ENCODE results near the gene TAF3.

The TAF3 gene

DNA sequence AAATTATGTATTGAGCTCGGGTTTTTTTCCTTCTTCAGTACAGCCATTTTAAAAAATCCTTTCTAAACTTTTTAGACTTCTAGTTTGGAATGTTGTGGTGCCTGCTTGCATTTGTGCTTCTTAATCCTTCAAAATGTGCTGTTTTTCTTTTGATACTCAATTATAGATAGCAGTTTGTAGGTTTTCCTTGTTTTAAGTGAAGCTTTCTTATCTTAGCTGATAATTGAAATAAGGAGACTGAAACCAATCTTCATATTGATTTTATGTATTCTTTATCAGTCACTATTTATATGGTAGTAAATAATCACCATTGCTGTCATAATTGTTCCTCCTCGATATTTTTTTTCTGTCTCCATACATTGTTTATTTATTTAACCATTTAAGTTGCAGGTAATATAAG lies 56.6 kb downstream of the TAF3 start:
- DNase-seq (ENCODE audit: low spot score) = no peak
- H3K4me3 ChIP-seq = no peak overlapping the region
- TF ChIP-seq, protein P1, sequence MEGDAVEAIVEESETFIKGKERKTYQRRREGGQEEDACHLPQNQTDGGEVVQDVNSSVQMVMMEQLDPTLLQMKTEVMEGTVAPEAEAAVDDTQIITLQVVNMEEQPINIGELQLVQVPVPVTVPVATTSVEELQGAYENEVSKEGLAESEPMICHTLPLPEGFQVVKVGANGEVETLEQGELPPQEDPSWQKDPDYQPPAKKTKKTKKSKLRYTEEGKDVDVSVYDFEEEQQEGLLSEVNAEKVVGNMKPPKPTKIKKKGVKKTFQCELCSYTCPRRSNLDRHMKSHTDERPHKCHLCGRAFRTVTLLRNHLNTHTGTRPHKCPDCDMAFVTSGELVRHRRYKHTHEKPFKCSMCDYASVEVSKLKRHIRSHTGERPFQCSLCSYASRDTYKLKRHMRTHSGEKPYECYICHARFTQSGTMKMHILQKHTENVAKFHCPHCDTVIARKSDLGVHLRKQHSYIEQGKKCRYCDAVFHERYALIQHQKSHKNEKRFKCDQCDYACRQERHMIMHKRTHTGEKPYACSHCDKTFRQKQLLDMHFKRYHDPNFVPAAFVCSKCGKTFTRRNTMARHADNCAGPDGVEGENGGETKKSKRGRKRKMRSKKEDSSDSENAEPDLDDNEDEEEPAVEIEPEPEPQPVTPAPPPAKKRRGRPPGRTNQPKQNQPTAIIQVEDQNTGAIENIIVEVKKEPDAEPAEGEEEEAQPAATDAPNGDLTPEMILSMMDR (IDR thresholded peaks at IDR 0.05) = no peak
- H3K27ac ChIP-seq = no peak overlapping the region

DNA sequence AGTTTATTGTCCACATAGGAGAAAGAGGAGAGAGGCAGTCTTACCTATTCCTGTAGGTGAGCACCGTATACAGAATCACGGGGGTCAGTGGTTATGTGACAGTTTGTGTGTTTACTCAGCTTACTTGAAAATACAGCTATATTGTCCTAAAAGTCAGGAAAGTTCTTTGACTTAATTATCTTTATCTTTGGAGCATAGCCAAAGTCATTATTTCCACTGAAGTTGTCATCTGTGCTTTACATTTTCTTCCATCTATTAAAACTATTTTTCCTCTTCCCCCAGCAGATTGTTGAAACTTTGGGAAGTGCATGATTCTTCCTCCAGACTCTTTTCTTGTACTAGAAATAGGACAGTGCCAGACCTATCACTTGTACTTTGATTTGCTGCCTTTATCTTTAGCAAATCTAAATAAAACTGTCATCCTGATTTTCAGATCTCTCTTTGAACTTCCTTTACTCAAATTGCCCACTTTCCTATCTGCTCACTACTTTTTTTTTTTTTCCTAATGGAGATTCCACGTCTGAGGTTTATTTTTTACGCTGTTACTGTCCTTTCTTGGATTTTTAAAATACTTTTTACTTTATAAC lies 58.3 kb downstream of the TAF3 start:
- H3K4me3 ChIP-seq = no peak overlapping the region
- TF ChIP-seq, protein P1 (IDR thresholded peaks at IDR 0.05) = no peak
- DNase-seq (ENCODE audit: low spot score) = no peak

DNA sequence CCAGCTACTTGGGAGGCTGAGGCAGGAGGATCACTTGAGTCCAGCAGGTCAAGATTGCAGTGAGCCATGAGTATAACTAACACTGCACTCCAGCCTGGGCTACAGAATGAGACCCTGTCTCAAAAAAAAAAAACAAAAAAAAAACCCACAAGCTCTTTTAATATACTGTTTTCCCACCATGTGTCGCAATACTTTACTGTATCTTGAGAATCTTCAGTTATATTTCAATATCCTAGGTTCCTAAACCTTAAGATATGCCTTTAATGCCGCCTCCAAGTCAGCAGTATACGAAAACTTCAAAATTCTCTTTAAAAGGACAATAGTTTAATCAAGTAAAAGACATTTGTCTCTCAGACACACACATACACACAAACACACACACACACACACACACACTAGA lies 62.8 kb downstream of the TAF3 start:
- no peak for DNase-seq (ENCODE audit: low spot score)
- TF ChIP-seq, protein P1 (IDR thresholded peaks at IDR 0.05) = no peak
- Histone ChIP-seq H3K4me3 (no peak overlapping the region), H3K27ac (no peak overlapping the region)

More for the DNA sequence above, 58.3 kb downstream of the TAF3 start:
- no peak overlapping the region for H3K27ac ChIP-seq

DNA sequence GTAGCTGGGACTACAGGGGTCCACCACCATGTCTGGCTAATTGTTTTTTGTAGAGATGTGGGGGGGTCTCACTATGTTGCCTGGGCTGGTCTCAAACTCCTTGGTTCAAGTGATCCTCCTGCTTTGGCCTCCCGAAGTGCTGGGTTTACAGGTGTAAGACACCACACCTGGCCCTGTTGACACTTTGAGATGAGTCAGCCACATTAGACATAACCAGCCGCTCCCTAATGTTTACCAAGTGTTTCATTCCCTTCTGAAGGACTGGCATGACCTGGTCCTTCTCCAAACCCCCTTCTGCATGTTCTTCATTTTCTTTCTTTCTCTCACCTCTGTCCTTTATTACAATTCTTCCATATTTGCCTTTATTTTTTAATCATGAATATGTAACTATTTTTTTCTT lies 67.8 kb downstream of the TAF3 start:
- no peak for DNase-seq (ENCODE audit: low spot score)
- Histone ChIP-seq H3K27ac (no peak overlapping the region), H3K4me3 (no peak overlapping the region)
- TF ChIP-seq, protein P1 (IDR thresholded peaks at IDR 0.05) = no peak

DNA sequence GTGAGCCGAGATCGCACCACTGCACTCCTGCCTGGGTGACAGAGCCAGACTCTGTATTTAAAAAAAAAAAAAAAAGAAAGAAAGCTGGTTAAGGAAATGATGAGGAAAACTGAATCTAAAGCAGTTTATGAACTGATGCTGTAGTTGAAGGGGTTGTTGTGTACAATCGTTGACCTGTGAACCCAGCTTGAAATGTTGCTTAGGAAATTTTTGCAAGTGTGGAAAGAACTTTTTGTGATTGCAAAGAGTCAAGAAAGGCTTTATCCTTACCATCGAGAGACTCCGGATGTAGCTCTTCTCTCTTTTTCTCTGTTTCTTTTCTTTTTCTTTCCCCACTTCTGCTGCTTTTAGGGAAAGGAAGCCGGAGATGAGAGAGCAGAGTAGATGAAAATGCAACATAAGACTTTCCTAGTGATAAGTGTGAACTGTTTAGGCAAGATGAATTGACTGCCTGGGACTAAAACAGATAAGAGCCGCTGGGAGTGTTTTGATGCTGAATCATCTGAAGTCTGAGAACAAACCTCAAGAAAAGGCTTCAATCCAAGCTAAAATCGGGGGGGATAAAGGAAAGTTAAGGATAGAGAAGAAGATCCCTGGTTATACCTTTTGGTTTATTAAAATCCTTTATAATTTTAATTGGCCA lies 69.0 kb downstream of the TAF3 start:
- no peak for DNase-seq (ENCODE audit: low spot score)
- Histone ChIP-seq H3K4me3 (no peak overlapping the region), H3K27ac (no peak overlapping the region)
- TF ChIP-seq, protein P1 (IDR thresholded peaks at IDR 0.05) = no peak

DNA sequence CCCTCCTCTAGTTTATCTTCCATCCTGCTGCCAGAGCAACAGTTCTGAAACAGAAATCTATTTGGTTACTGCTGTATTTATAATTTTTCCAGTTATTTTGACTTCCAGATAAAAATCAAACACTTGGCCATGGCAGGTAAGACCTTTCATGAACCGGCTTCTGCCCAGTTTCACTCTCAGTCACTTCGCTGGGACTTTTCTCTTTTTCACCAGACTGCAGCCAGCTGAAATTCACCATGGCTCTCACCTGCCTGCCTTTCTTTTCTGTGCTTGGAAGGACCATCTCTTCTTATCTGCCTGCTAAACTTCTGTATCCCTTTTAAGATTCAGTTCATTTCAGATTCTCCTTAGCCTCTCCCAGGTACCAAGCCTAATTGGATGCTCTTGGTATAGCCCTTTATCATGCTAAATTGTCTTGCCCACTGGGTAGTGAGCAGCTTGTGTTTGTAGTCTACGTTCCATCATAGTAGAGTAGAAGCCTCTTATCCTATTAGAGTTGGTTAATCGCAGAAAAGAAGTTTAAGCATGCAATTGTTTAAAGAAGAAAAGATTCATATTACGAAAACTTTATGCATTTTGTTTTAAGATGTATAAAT lies 71.7 kb downstream of the TAF3 start:
- no peak for DNase-seq (ENCODE audit: low spot score)
- TF ChIP-seq, protein P1 (IDR thresholded peaks at IDR 0.05) = no peak
- Histone ChIP-seq H3K27ac (no peak overlapping the region), H3K4me3 (no peak overlapping the region)

DNA sequence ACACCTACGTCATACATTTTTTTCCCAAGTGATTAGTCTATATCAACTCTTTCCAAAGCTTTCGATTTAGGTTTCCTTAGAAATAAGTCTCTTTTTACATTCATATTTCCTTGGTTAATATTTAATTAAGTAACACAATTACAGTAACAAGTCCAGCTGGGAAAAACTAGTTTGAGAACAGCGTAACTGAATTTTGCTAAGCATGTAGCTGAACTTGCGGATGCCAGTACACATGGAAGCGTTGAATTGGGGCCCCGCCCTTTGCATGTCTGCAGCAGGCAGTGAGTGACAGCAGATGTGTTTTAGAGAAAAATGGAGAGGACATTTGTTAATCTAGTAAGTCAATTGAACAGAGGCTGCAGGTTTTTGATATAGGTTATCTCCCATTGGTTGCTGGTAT lies 72.5 kb downstream of the TAF3 start:
- DNase-seq (ENCODE audit: low spot score) = no peak
- TF ChIP-seq, protein P1 (IDR thresholded peaks at IDR 0.05) = no peak
- H3K4me3 ChIP-seq = no peak overlapping the region
- no peak overlapping the region for H3K27ac ChIP-seq

Measured in coronary artery (tissue), 2 donors.